SW480 (cell line): Measurements from ENCODE around the gene GRID2.
"Not testable (repeated sequence)": the region's sequence is repeated elsewhere in the genome, so short reads cannot be mapped to it uniquely, and the experiment has no call there.

ENCODE experiments used
- DNase-seq: peaks from one replicate; pipeline ENCODE4 v3.0.0-alpha.2; 2016; ENCODE audit warnings: low spot score

Gene GRID2

GRCh38 chr4:92303621-92304027, at the start of gene GRID2:
TSS of gene GRID2 (plus strand) at chr4:92303966.
- no peak for DNase-seq

GRCh38 chr4:92253986-92254671, 49.6 kb upstream of the GRID2 start:
- no peak for DNase-seq

GRCh38 chr4:92254767-92255442, 48.9 kb upstream of the GRID2 start:
- no peak for DNase-seq

- no peak for DNase-seq
Observed at GRCh38 chr4:92255920-92256244, 47.9 kb upstream of the GRID2 start.

- no peak for DNase-seq
Observed at GRCh38 chr4:92257931-92258857, 45.6 kb upstream of the GRID2 start.

GRCh38 chr4:92261256-92261655, 42.5 kb upstream of the GRID2 start:
- no peak for DNase-seq

GRCh38 chr4:92262371-92262770, 41.4 kb upstream of the GRID2 start:
- DNase-seq: no peak

GRCh38 chr4:92263010-92263409, 40.8 kb upstream of the GRID2 start:
- DNase-seq: no peak

- DNase-seq: no peak
Observed at GRCh38 chr4:92263575-92263974, 40.2 kb upstream of the GRID2 start.

- DNase-seq: no peak
Observed at GRCh38 chr4:92264163-92264562, 39.6 kb upstream of the GRID2 start.

- DNase-seq: no peak
Observed at GRCh38 chr4:92265021-92265420, 38.7 kb upstream of the GRID2 start.

- no peak for DNase-seq
Observed at GRCh38 chr4:92265798-92266197, 38.0 kb upstream of the GRID2 start.

- no peak for DNase-seq
Observed at GRCh38 chr4:92266521-92266920, 37.2 kb upstream of the GRID2 start.

GRCh38 chr4:92268642-92269041, 35.1 kb upstream of the GRID2 start:
- no peak for DNase-seq

- DNase-seq: no peak
Observed at GRCh38 chr4:92270908-92271307, 32.9 kb upstream of the GRID2 start.

GRCh38 chr4:92271551-92271950, 32.2 kb upstream of the GRID2 start:
- DNase-seq: not testable (repeated sequence)

- DNase-seq: not testable (repeated sequence)
Observed at GRCh38 chr4:92277057-92277881, 26.5 kb upstream of the GRID2 start.

- no peak for DNase-seq
Observed at GRCh38 chr4:92279296-92279695, 24.5 kb upstream of the GRID2 start.

- DNase-seq: no peak
Observed at GRCh38 chr4:92299152-92299551, 4.6 kb upstream of the GRID2 start.

GRCh38 chr4:92304121-92304520, 355 bp downstream of the GRID2 start:
- DNase-seq: no peak

- DNase-seq: no peak
Observed at GRCh38 chr4:92304606-92305005, 840 bp downstream of the GRID2 start.
